Ishikawa (cell line): ENCODE results near the gene SPINK5.

Source experiments
- CEBPB ChIP-seq: IDR thresholded peaks from 2 replicates; pipeline ENCODE4 v1.6.1; 2012
- CREB1 ChIP-seq: IDR thresholded peaks from 2 replicates; pipeline ENCODE4 v1.6.1; 2012; ENCODE audit warnings: low read depth
- EGR1 ChIP-seq: IDR thresholded peaks from 2 replicates; pipeline ENCODE4 v1.6.1; 2012
- EP300 ChIP-seq: IDR thresholded peaks from 2 replicates; pipeline ENCODE4 v1.6.1; 2012; ENCODE audit warnings: borderline replicate concordance
- FOXM1 ChIP-seq: IDR thresholded peaks from 2 replicates; pipeline ENCODE4 v1.6.1; 2012; ENCODE audit warnings: low read depth, borderline replicate concordance
- MAX ChIP-seq: IDR thresholded peaks from 2 replicates; pipeline ENCODE4 v1.6.1; 2012
- NFIC ChIP-seq: IDR thresholded peaks from 2 replicates; pipeline ENCODE4 v1.6.1; 2012
- RAD21 ChIP-seq: IDR thresholded peaks from 2 replicates; pipeline ENCODE4 v1.6.1; 2012; ENCODE audit warnings: low read depth
- REST ChIP-seq: IDR thresholded peaks from 2 replicates; pipeline ENCODE4 v1.6.1; 2012; ENCODE audit warnings: low read depth, mild to moderate bottlenecking
- TAF1 ChIP-seq: IDR thresholded peaks from 2 replicates; pipeline ENCODE4 v1.6.1; 2012; ENCODE audit warnings: low read depth, mild to moderate bottlenecking
- TEAD4 ChIP-seq: IDR thresholded peaks from 2 replicates; pipeline ENCODE4 v1.6.1; 2012
- USF1 ChIP-seq: IDR thresholded peaks from 2 replicates; pipeline ENCODE4 v1.6.1; 2012
- YY1 ChIP-seq: IDR thresholded peaks from 2 replicates; pipeline ENCODE4 v1.6.1; 2012; ENCODE audit warnings: low read depth
- ZBTB7A ChIP-seq: IDR thresholded peaks from 2 replicates; pipeline ENCODE4 v1.6.1; 2012; ENCODE audit warnings: low read depth

The SPINK5 gene

GRCh38 chr5:148176480-148176879 is 112.7 kb downstream of the SPINK5 start:
- TF ChIP-seq TAF1 = no peak

GRCh38 chr5:148177207-148177606 is 113.4 kb downstream of the SPINK5 start:
- no peak for TF ChIP-seq USF1
- TF ChIP-seq TEAD4 = no peak
- no peak for TF ChIP-seq EP300
- no peak for TF ChIP-seq NFIC
- no peak for TF ChIP-seq MAX
- TF ChIP-seq CREB1 = no peak
- TF ChIP-seq ZBTB7A = no peak
- TF ChIP-seq EGR1 = no peak
- TF ChIP-seq YY1 = no peak
- TF ChIP-seq CEBPB = no peak
- no peak for TF ChIP-seq RAD21
- no peak for TF ChIP-seq REST

- TF ChIP-seq RAD21 = peak; percentile 73
- TF ChIP-seq ZBTB7A = no peak
- TF ChIP-seq CREB1 = no peak
- TF ChIP-seq USF1 = no peak
These were observed 115.5 kb downstream of the SPINK5 start for GRCh38 chr5:148179234-148179824.

- TF ChIP-seq YY1 = no peak
- no peak for TF ChIP-seq RAD21
- no peak for TF ChIP-seq CREB1
- no peak for TF ChIP-seq ZBTB7A
- no peak for TF ChIP-seq REST
- TF ChIP-seq MAX = no peak
- no peak for TF ChIP-seq TEAD4
- no peak for TF ChIP-seq FOXM1
- no peak for TF ChIP-seq NFIC
- TF ChIP-seq CEBPB = no peak
- no peak for TF ChIP-seq TAF1
These were observed 122.6 kb downstream of the SPINK5 start for GRCh38 chr5:148186248-148187003.
